Measurements from ENCODE around the gene DNAH2. TPM values are rescaled to one million over a fixed set of nuclear protein-coding genes. Genes with fewer than 3 reads are reported as not detected.
A peak's percentile ranks its signal among the peaks of the same experiment; 100 is the strongest.

Gene DNAH2
- total and polyA plus RNA-seq, 2 donors (not counting 1 experiment from before 2014, with no cell fraction given), result 0.08 to 0.17 TPM

DNA sequence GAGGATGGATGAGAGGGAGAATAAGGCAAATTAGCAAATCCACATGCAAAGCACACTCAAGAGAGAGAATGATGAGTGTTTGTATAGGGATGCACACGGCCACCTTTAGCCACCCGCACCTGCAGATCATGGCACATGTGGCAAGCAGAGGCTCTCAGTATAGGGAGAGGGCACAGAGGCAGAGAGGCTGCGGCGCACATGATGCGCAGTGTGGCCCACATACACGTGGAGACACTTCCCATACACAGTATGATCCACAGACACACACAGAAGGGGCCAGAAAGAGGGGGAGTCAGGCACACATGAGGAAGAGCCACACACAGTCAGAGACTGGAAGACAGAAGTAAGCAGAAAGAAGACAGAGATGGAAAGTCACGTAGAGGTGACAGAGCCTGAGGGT, 164.5 kb downstream of the DNAH2 start:
- Histone ChIP-seq H2AFZ (ENCODE audit: low read length) (no peak overlapping the region), H3K79me2 (ENCODE audit: control insufficient read depth, insufficient read depth, low read length) (peaks cover 7% of the 10 kb centered on the region), H3K9me3 (ENCODE audit: control insufficient read depth, insufficient read depth, low read depth, low read length) (no peaks in the 10 kb centered on the region), H4K20me1 (ENCODE audit: control insufficient read depth, extremely low read depth, insufficient read depth, low read length) (no peaks in the 10 kb centered on the region), H3K4me3 (replicated peaks in 1 of 4; ENCODE audit: control extremely low read depth in 1 of 4, insufficient read depth in 1 of 4, low read depth in 3 of 4, low read length in 4 of 4) (no peak overlapping the region), H3K4me2 (ENCODE audit: extremely low read depth, insufficient read depth, low read length) (no peak overlapping the region), H3K36me3 (ENCODE audit: control insufficient read depth, insufficient read depth, low read length) (peaks cover 2% of the 10 kb centered on the region), H3K27ac (ENCODE audit: insufficient read depth, low read length) (no peak overlapping the region), H3K27me3 (ENCODE audit: control insufficient read depth, insufficient read depth, low read length) (no peaks in the 10 kb centered on the region), H3K9ac (ENCODE audit: insufficient read depth, low read length) (no peak overlapping the region), H3K4me1 (ENCODE audit: control insufficient read depth, extremely low read depth, insufficient read depth, low read length) (no peaks in the 10 kb centered on the region)
- no peak for DNase-seq (ENCODE audit: low read depth in 2 of 2)
- TF ChIP-seq, protein P1, sequence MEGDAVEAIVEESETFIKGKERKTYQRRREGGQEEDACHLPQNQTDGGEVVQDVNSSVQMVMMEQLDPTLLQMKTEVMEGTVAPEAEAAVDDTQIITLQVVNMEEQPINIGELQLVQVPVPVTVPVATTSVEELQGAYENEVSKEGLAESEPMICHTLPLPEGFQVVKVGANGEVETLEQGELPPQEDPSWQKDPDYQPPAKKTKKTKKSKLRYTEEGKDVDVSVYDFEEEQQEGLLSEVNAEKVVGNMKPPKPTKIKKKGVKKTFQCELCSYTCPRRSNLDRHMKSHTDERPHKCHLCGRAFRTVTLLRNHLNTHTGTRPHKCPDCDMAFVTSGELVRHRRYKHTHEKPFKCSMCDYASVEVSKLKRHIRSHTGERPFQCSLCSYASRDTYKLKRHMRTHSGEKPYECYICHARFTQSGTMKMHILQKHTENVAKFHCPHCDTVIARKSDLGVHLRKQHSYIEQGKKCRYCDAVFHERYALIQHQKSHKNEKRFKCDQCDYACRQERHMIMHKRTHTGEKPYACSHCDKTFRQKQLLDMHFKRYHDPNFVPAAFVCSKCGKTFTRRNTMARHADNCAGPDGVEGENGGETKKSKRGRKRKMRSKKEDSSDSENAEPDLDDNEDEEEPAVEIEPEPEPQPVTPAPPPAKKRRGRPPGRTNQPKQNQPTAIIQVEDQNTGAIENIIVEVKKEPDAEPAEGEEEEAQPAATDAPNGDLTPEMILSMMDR (conservative IDR thresholded peaks at IDR 0.05 in 1 of 2, IDR thresholded peaks at IDR 0.05 in 1 of 2; ENCODE audit: low read depth in 1 of 2, low read length in 2 of 2), result no peak
- TF ChIP-seq EZH2 (IDR thresholded peaks at IDR 0.05; ENCODE audit: low read length, missing control alignments), result no peak

DNA sequence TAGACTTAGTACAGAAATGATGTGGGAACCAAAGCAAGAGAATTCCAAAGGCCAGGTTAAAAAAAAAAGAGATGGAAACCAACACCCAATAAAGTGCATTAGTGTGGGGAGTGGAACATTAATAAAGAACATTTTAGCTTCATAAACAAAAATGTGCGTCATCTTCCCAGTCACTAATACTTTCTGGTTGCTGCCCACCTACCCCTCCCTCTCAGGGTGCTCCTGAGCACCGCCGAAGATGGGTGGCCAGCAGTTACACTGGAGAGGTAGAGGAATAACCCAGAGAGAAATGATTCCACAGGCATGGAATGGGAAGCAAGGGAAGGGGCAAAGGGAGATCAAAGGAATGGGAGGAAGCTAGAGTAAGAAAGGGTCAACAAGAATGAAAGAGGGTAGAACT, 165.1 kb downstream of the DNAH2 start:
- Histone ChIP-seq H4K20me1 (ENCODE audit: control insufficient read depth, extremely low read depth, insufficient read depth, low read length) (no peaks in the 10 kb centered on the region), H3K4me2 (ENCODE audit: extremely low read depth, insufficient read depth, low read length) (peak overlapping the region; percentile 63), H3K27me3 (ENCODE audit: control insufficient read depth, insufficient read depth, low read length) (no peaks in the 10 kb centered on the region), H3K4me1 (ENCODE audit: control insufficient read depth, extremely low read depth, insufficient read depth, low read length) (no peaks in the 10 kb centered on the region), H3K4me3 (replicated peaks in 1 of 4; ENCODE audit: control extremely low read depth in 1 of 4, insufficient read depth in 1 of 4, low read depth in 3 of 4, low read length in 4 of 4) (peak overlapping the region in 2 of 4 experiments; percentile 20 to 72), H3K36me3 (ENCODE audit: control insufficient read depth, insufficient read depth, low read length) (peaks cover 2% of the 10 kb centered on the region), H2AFZ (ENCODE audit: low read length) (no peak overlapping the region), H3K9ac (ENCODE audit: insufficient read depth, low read length) (no peak overlapping the region), H3K79me2 (ENCODE audit: control insufficient read depth, insufficient read depth, low read length) (peaks cover 7% of the 10 kb centered on the region), H3K9me3 (ENCODE audit: control insufficient read depth, insufficient read depth, low read depth, low read length) (no peaks in the 10 kb centered on the region), H3K27ac (ENCODE audit: insufficient read depth, low read length) (no peak overlapping the region)
- peak in 1 of 2 donors; percentile 9 for DNase-seq (ENCODE audit: low read depth in 2 of 2)
- TF ChIP-seq, protein P1 (conservative IDR thresholded peaks at IDR 0.05 in 1 of 2, IDR thresholded peaks at IDR 0.05 in 1 of 2; ENCODE audit: low read depth in 1 of 2, low read length in 2 of 2), result no peak
- no peak for TF ChIP-seq EZH2 (IDR thresholded peaks at IDR 0.05; ENCODE audit: low read length, missing control alignments)

Other genes starting within 250 kb of the DNAH2 start
- 16.4 and 29.9 TPM in 2 replicates for gene ZBTB4, start 238.1 kb upstream of the DNAH2 start, total RNA-seq
- gene ZBTB4, start 238.1 kb upstream of the DNAH2 start, polyA plus RNA-seq, result 21.3 and 22.3 TPM in 2 replicates
- gene SLC35G6, start 236.3 kb upstream of the DNAH2 start, total RNA-seq, result not detected in 2 replicates
- gene SLC35G6, start 236.3 kb upstream of the DNAH2 start, polyA plus RNA-seq, result not detected in 2 replicates
- 60.1 and 75.8 TPM in 2 replicates for gene POLR2A, start 233.4 kb upstream of the DNAH2 start, total RNA-seq
- 6.8 and 7.1 TPM in 2 replicates for gene POLR2A, start 233.4 kb upstream of the DNAH2 start, polyA plus RNA-seq
- 5.1 and 9.6 TPM in 2 replicates for gene TNFSF12, start 168.7 kb upstream of the DNAH2 start, total RNA-seq
- 34.4 and 35.9 TPM in 2 replicates for gene TNFSF12, start 168.7 kb upstream of the DNAH2 start, polyA plus RNA-seq
- 1.5 and 2.0 TPM in 2 replicates for gene TNFSF13, start 159.0 kb upstream of the DNAH2 start, total RNA-seq
- 2.5 and 2.8 TPM in 2 replicates for gene TNFSF13, start 159.0 kb upstream of the DNAH2 start, polyA plus RNA-seq
- 65.5 and 66.2 TPM in 2 replicates for gene SENP3, start 155.8 kb upstream of the DNAH2 start, total RNA-seq
- 67.6 and 118 TPM in 2 replicates for gene SENP3, start 155.8 kb upstream of the DNAH2 start, polyA plus RNA-seq
- gene CD68, start 138.1 kb upstream of the DNAH2 start, total RNA-seq, result 16.2 and 29.4 TPM in 2 replicates
- gene CD68, start 138.1 kb upstream of the DNAH2 start, polyA plus RNA-seq, result 90.4 and 250 TPM in 2 replicates
- gene MPDU1, start 133.9 kb upstream of the DNAH2 start, total RNA-seq, result 29.5 and 51.9 TPM in 2 replicates
- gene MPDU1, start 133.9 kb upstream of the DNAH2 start, polyA plus RNA-seq, result 107 and 172 TPM in 2 replicates
- under 0.01 and 0.50 TPM in 2 replicates for gene SOX15, start 127.7 kb upstream of the DNAH2 start, total RNA-seq
- gene SOX15, start 127.7 kb upstream of the DNAH2 start, polyA plus RNA-seq, result 0.36 and 0.78 TPM in 2 replicates
- 39.8 and 46.6 TPM in 2 replicates for gene FXR2, start 102.8 kb upstream of the DNAH2 start, total RNA-seq
- 22.0 and 28.1 TPM in 2 replicates for gene FXR2, start 102.8 kb upstream of the DNAH2 start, polyA plus RNA-seq
- 54.3 and 55.5 TPM in 2 replicates for gene SAT2, start 89.9 kb upstream of the DNAH2 start, total RNA-seq
- gene SAT2, start 89.9 kb upstream of the DNAH2 start, polyA plus RNA-seq, result 47.0 and 48.2 TPM in 2 replicates
- gene SHBG, start 87.6 kb upstream of the DNAH2 start, total RNA-seq, result 0.26 and 0.33 TPM in 2 replicates
- gene SHBG, start 87.6 kb upstream of the DNAH2 start, polyA plus RNA-seq, result 0.27 and 0.45 TPM in 2 replicates
- 0.33 TPM in 1 of 2 replicates, not detected in the other for gene ATP1B2, start 66.8 kb upstream of the DNAH2 start, total RNA-seq
- 0.02 and 0.05 TPM in 2 replicates for gene ATP1B2, start 66.8 kb upstream of the DNAH2 start, polyA plus RNA-seq
- 23.0 and 24.7 TPM in 2 replicates for gene TP53, start 30.3 kb upstream of the DNAH2 start, total RNA-seq
- 35.5 and 43.2 TPM in 2 replicates for gene TP53, start 30.3 kb upstream of the DNAH2 start, polyA plus RNA-seq
- 2.3 and 3.1 TPM in 2 replicates for gene WRAP53, start 29.3 kb upstream of the DNAH2 start, total RNA-seq
- 3.0 and 7.2 TPM in 2 replicates for gene WRAP53, start 29.3 kb upstream of the DNAH2 start, polyA plus RNA-seq
- gene EFNB3, start 12.5 kb upstream of the DNAH2 start, total RNA-seq, result 0.26 and 0.33 TPM in 2 replicates
- 0.51 and 3.7 TPM in 2 replicates for gene EFNB3, start 12.5 kb upstream of the DNAH2 start, polyA plus RNA-seq
- gene KDM6B, start 116.5 kb downstream of the DNAH2 start, total RNA-seq, result 9.4 and 12.3 TPM in 2 replicates
- gene KDM6B, start 116.5 kb downstream of the DNAH2 start, polyA plus RNA-seq, result 0.68 and 1.1 TPM in 2 replicates
- 0.17 TPM in 1 of 2 replicates, not detected in the other for gene TMEM88, start 137.3 kb downstream of the DNAH2 start, total RNA-seq
- gene TMEM88, start 137.3 kb downstream of the DNAH2 start, polyA plus RNA-seq, result 0.07 TPM in 1 of 2 replicates, not detected in the other
- gene NAA38, start 139.8 kb downstream of the DNAH2 start, total RNA-seq, result 41.6 and 78.9 TPM in 2 replicates
- 31.0 and 40.7 TPM in 2 replicates for gene NAA38, start 139.8 kb downstream of the DNAH2 start, polyA plus RNA-seq
- gene CYB5D1, start 140.3 kb downstream of the DNAH2 start, total RNA-seq, result 6.9 and 7.4 TPM in 2 replicates
- 6.8 and 8.7 TPM in 2 replicates for gene CYB5D1, start 140.3 kb downstream of the DNAH2 start, polyA plus RNA-seq
- gene CHD3, start 171.0 kb downstream of the DNAH2 start, total RNA-seq, result 144 and 165 TPM in 2 replicates
- 23.6 and 23.8 TPM in 2 replicates for gene CHD3, start 171.0 kb downstream of the DNAH2 start, polyA plus RNA-seq
- 1.8 and 3.9 TPM in 2 replicates for gene RNF227, start 198.5 kb downstream of the DNAH2 start, total RNA-seq
- 2.2 and 2.8 TPM in 2 replicates for gene RNF227, start 198.5 kb downstream of the DNAH2 start, polyA plus RNA-seq
- gene KCNAB3, start 212.1 kb downstream of the DNAH2 start, total RNA-seq, result 0.26 and 0.33 TPM in 2 replicates
- gene KCNAB3, start 212.1 kb downstream of the DNAH2 start, polyA plus RNA-seq, result 0.69 and 1.3 TPM in 2 replicates
- 38.3 and 61.9 TPM in 2 replicates for gene TRAPPC1, start 214.2 kb downstream of the DNAH2 start, total RNA-seq
- 342 and 409 TPM in 2 replicates for gene TRAPPC1, start 214.2 kb downstream of the DNAH2 start, polyA plus RNA-seq
- gene CNTROB, start 214.5 kb downstream of the DNAH2 start, total RNA-seq, result 12.8 and 17.2 TPM in 2 replicates
- 12.6 and 20.8 TPM in 2 replicates for gene CNTROB, start 214.5 kb downstream of the DNAH2 start, polyA plus RNA-seq

Measured in fibroblast of lung (primary cell).